K562 (cell line): ENCODE measurements around the gene BUB3. TPM values are rescaled to one million over a fixed set of nuclear protein-coding genes. Genes with fewer than 3 reads are reported as not detected.

ENCODE experiments used
- ATAC-seq: fragments of 200-7000 bp; cut with Tn5 transposase; 3 replicates; pipeline ENCODE4 v1.9.1; 2020; ENCODE audit warnings: moderate library complexity
- BruUV-seq: library from RNA; stranded (reverse); fragments of 400-500 nt; replicated peaks from 2 replicates; lab custom pipeline; 2021; lab: Mats Ljungman, UMichigan
- CTCF ChIA-PET: fragments of 300-600 bp; formaldehyde crosslinking; extraction: SDS; loops from one replicate; lab custom pipeline; 2021; ENCODE audit warnings: low intra/inter-chr PET ratio; lab: Yijun Ruan, JAX
- POLR2A ChIA-PET: fragments of 300-600, 350-650 bp; sonication (Branson Sonifier 250); formaldehyde crosslinking; extraction: SDS; loops from one replicate; lab custom pipeline; 2021; ENCODE audit warnings: antibody characterized with exemption, inconsistent platforms; lab: Yijun Ruan, JAX
- DNase-seq, 4 experiments: peaks; one replicate each; pipeline versions ENCODE4 v3.0.0 to v3.0.0-alpha.2; 2011 to 2018; ENCODE audit warnings: low spot score in 3 of 4, mixed read lengths in 3 of 4; ENCODE audit errors: extremely low read depth in 1 of 4
- FAIRE-seq: peaks from 2 replicates; lab custom pipeline; 2011; peaks lifted over from hg19 to GRCh38; lab: Jason Lieb, UNC
- H2AFZ ChIP-seq: 2 replicates; pipeline ENCODE4 v1.6.0; 2011; ENCODE audit warnings: low read depth, low read length, control low read depth, inconsistent platforms
- H3K27ac ChIP-seq: fragments of 200-600 bp; 3 replicates; pipeline ENCODE4 v1.8.0; 2011; ENCODE audit warnings: low read depth, mild to moderate bottlenecking, control low read depth, inconsistent platforms, low read length, moderate library complexity, mixed read lengths; ENCODE audit errors: extremely low read depth
- H3K27me3 ChIP-seq, 2 experiments: fragments of 300-600 bp in 1 of 2; 2 replicates in 1 of 2; 3 replicates in 1 of 2; pipeline versions ENCODE4 v1.6.0 to v1.8.0; 2011; ENCODE audit warnings: inconsistent platforms in 2 of 2, low read length in 2 of 2, mild to moderate bottlenecking in 1 of 2, mixed read lengths in 1 of 2, moderate library complexity in 1 of 2; ENCODE audit not compliant: control insufficient read depth in 2 of 2, insufficient read depth in 2 of 2
- H3K36me3 ChIP-seq: fragments of 300-600 bp; 3 replicates; pipeline ENCODE4 v1.8.0; 2011; ENCODE audit warnings: mild to moderate bottlenecking, low read length, inconsistent platforms; ENCODE audit not compliant: control insufficient read depth, insufficient read depth
- H3K4me1 ChIP-seq, 2 experiments: fragments of 200-600 bp in 1 of 2; replicated peaks in 1 of 2; 2 replicates in 1 of 2; 3 replicates in 1 of 2; pipeline versions ENCODE4 v1.5.1 to v1.8.0; 2011; ENCODE audit warnings: inconsistent platforms in 2 of 2, low read length in 2 of 2, mild to moderate bottlenecking in 1 of 2, mixed read lengths in 1 of 2, moderate library complexity in 1 of 2; ENCODE audit not compliant: control insufficient read depth in 2 of 2, insufficient read depth in 2 of 2
- H3K4me2 ChIP-seq: 2 replicates; pipeline ENCODE4 v1.6.1; 2011; ENCODE audit warnings: low read length, control low read depth, inconsistent platforms, mixed read lengths; ENCODE audit not compliant: insufficient read depth
- H3K4me3 ChIP-seq: fragments of 200-600 bp; sonication (generic), shearing (Covaris generic); 2 replicates; pipeline ENCODE4 v1.5.1; 2016; ENCODE audit warnings: control low read depth, inconsistent platforms
- H3K79me2 ChIP-seq: fragments of 200-600 bp; 3 replicates; pipeline ENCODE4 v1.8.0; 2011; ENCODE audit warnings: low read length, inconsistent platforms; ENCODE audit not compliant: control insufficient read depth, insufficient read depth
- H3K9ac ChIP-seq, 2 experiments: 2 replicates each; pipeline versions ENCODE4 v1.6.0 to v1.6.1; 2011; ENCODE audit warnings: low read depth in 2 of 2, low read length in 2 of 2, control low read depth in 1 of 2, inconsistent platforms in 1 of 2, mild to moderate bottlenecking in 1 of 2, mixed read lengths in 1 of 2; ENCODE audit not compliant: insufficient read depth in 1 of 2
- H3K9me1 ChIP-seq: one replicate; pipeline ENCODE4 v1.6.0; 2011; ENCODE audit warnings: inconsistent platforms, mild to moderate bottlenecking, low read length, moderate library complexity; ENCODE audit not compliant: control insufficient read depth, insufficient read depth
- H3K9me3 ChIP-seq: replicated peaks from 2 replicates; pipeline ENCODE4 v1.5.1; 2011; ENCODE audit warnings: low read depth, low read length, inconsistent platforms; ENCODE audit not compliant: control insufficient read depth, insufficient read depth
- H4K20me1 ChIP-seq: replicated peaks from 2 replicates; pipeline ENCODE4 v1.6.1; 2011; ENCODE audit warnings: low read length, inconsistent platforms, mixed read lengths; ENCODE audit not compliant: control insufficient read depth, insufficient read depth
- COPS2 ChIP-seq: fragments of 450-650 bp; conservative IDR thresholded peaks from 2 replicates; pipeline ENCODE4 v1.6.1; 2016; ENCODE audit warnings: mild to moderate bottlenecking, moderate library complexity
- CXXC5 ChIP-seq: fragments of 250-450 bp; sonication (Bioruptor Pico); IDR thresholded peaks from 2 replicates; pipeline ENCODE4 v1.8.0; 2022; ENCODE audit warnings: inconsistent platforms, mild to moderate bottlenecking, moderate library complexity
- E4F1 ChIP-seq: fragments of 250-450 bp; sonication (Bioruptor Pico); IDR thresholded peaks from 2 replicates; pipeline ENCODE4 v1.5.0; 2021; ENCODE audit warnings: mild to moderate bottlenecking, borderline replicate concordance
- FOS ChIP-seq: IDR thresholded peaks from 3 replicates; pipeline ENCODE4 v1.6.1; 2011; ENCODE audit not compliant: insufficient read length; ENCODE audit errors: extremely low read depth
- MTA1 ChIP-seq: fragments of 450-650 bp; IDR thresholded peaks from 2 replicates; pipeline ENCODE4 v1.6.1; 2017; ENCODE audit warnings: borderline replicate concordance
- NFXL1 ChIP-seq: fragments of 450-650 bp; formaldehyde crosslinking; IDR thresholded peaks from 2 replicates; pipeline ENCODE4 v1.4.0; 2021; ENCODE audit warnings: mild to moderate bottlenecking
- PYGO2 ChIP-seq: fragments of 450-650 bp; IDR thresholded peaks from 2 replicates; pipeline ENCODE4 v1.6.1; 2016; ENCODE audit warnings: mild to moderate bottlenecking, missing genetic modification characterization, moderate library complexity, missing compliant biosample characterization
- whole genome bisulfite sequencing: fragments of 100-300 bp; shearing (Covaris generic); methylation state at CpG from one replicate; pipeline ENCODE4 v1.1.6; 2016; ENCODE audit warnings: low coverage, mixed read lengths; ENCODE audit not compliant: insufficient coverage; ENCODE audit errors: missing lambda C conversion rate; 5-methylcytosine and 5-hydroxymethylcytosine counted together
- in situ Hi-C: fragments of 300-500 bp; cut with MboI; formaldehyde crosslinking; loops from 4 replicates; pipeline ENCODE4 v1.15.0; 2018; ENCODE audit warnings: inconsistent platforms, mixed read lengths
- intact Hi-C: fragments of 100-400 bp; cut with micrococcal nuclease; formaldehyde crosslinking; loops from 2 replicates; pipeline ENCODE4 v1.14.2; 2022
- polyA plus RNA-seq, 8 experiments: library from polyadenylated mRNA; depleted of rRNA in 4 of 8; stranded (reverse) in 5 of 8; unstranded in 3 of 8; fragments of >200 nt; fragmentation: Nextera tagmentation in 2 of 8; fragmentation: Illumina TruSeq in 1 of 8; extraction: Ambion mirVana in 2 of 8; extraction: Trizol in 1 of 8; gene quantifications; 2 replicates each; pipeline versions ENCODE4 v1.2.1 to v1.2.3, GENCODE V29; 2011 to 2014; ENCODE audit warnings: inconsistent platforms in 1 of 8, missing spikeins in 1 of 8
- total RNA-seq, 7 experiments: library from RNA; depleted of rRNA in 6 of 7; stranded (reverse); fragments of >200 nt in 6 of 7; fragmentation: Illumina TruSeq in 2 of 7; extraction: Trizol in 2 of 7; gene quantifications; 2 replicates each; pipeline versions ENCODE4 v1.2.1 to v1.2.3, GENCODE V29; 2011 to 2021; ENCODE audit warnings: low replicate concordance in 1 of 7

Gene BUB3
- total and polyA plus RNA-seq, 9 of the 15 experiments (the other 6 are each of a cell fraction or from before 2014, with no cell fraction given) = 167 to 761 (median 225) TPM

- Histone ChIP-seq H3K27ac (no peak overlapping the region), H3K36me3 (no peaks in the 10 kb centered on the region), H4K20me1 (no peaks in the 10 kb centered on the region), H3K9ac (no peak overlapping the region)
- no peak for DNase-seq
- BruUV-seq = no TSS peak
- intact Hi-C loops = no loop called here
- TF ChIP-seq COPS2 (no peak), NFXL1 (no peak), PYGO2 (tag) (no peak), E4F1 (CRISPR knock-in tag) (no peak), FOS (no peak), CXXC5 (CRISPR knock-in tag) (no peak), MTA1 (no peak)
- TF ChIP-seq, all 486 proteins: peak for 0
- Histone ChIP-seq H3K9me3 (no peaks in the 10 kb centered on the region), H3K79me2 (no peaks in the 10 kb centered on the region), H3K4me3 (no peak overlapping the region), H2AFZ (no peak overlapping the region), H3K27me3 (no peaks in the 10 kb centered on the region), H3K9me1 (no peaks in the 10 kb centered on the region), H3K4me2 (no peak overlapping the region), H3K4me1 (no peaks in the 10 kb centered on the region)
- ChIA-PET CTCF (no interaction called here), POLR2A (interaction anchor here (0.8 kb wide), 1 partner anchor 209 kb away, joined by 3 read pairs; no protein-coding TSS in a partner anchor)
- 0% methylated on average over 1 of the region's 1 CpG for WGBS
- FAIRE-seq (no peak), ATAC-seq (no peak)
- in situ Hi-C loops = no loop called here
Observed at GRCh38 chr10:123212063-123212462, 57.9 kb downstream of the BUB3 start.
